ENCODE measurements around the gene CPNE8.

Gene CPNE8

GRCh38 chr12:38713294-38713693 lies 192.1 kb downstream of the CPNE8 start:
- H3K4me2 ChIP-seq (ENCODE audit: insufficient read depth, low read length, poor library complexity, severe bottlenecking): no peak overlapping the region
- H3K14ac ChIP-seq (ENCODE audit: low read length): no peak overlapping the region
- no peaks in the 10 kb centered on the region for H3K27me3 ChIP-seq (ENCODE audit: control insufficient read depth in 3 of 3, insufficient read depth in 3 of 3, low read depth in 1 of 3, low read length in 3 of 3)
- no peak overlapping the region for H2BK120ac ChIP-seq (ENCODE audit: low read depth, low read length)
- no peak overlapping the region for H3K4me3 ChIP-seq (ENCODE audit: low read length in 2 of 2)
- no peak overlapping the region for H4K8ac ChIP-seq (ENCODE audit: low read depth, low read length)
- no peak overlapping the region for H4K91ac ChIP-seq (ENCODE audit: low read depth, low read length, poor library complexity)
- H3K9ac ChIP-seq (ENCODE audit: low read depth, low read length, poor library complexity): no peak overlapping the region
- no peaks in the 10 kb centered on the region for H3K36me3 ChIP-seq (replicated peaks in 1 of 2; ENCODE audit: control insufficient read depth in 2 of 2, insufficient read depth in 2 of 2, low read length in 2 of 2)
- H3K9me3 ChIP-seq (replicated peaks in 1 of 2; ENCODE audit: control insufficient read depth in 2 of 2, insufficient read depth in 1 of 2, low read depth in 1 of 2, low read length in 2 of 2): no peaks in the 10 kb centered on the region
- no peak overlapping the region for H2AK5ac ChIP-seq (ENCODE audit: low read depth, low read length)
- H3K4me1 ChIP-seq (ENCODE audit: control insufficient read depth in 2 of 2, insufficient read depth in 1 of 2, low read depth in 1 of 2, low read length in 2 of 2): no peaks in the 10 kb centered on the region
- no peak overlapping the region for H3K18ac ChIP-seq (ENCODE audit: low read length)
- no peak overlapping the region for H2BK12ac ChIP-seq (ENCODE audit: low read length)
- no peak for DNase-seq (ENCODE audit: low spot score)
- H2BK5ac ChIP-seq (ENCODE audit: low read length): no peak overlapping the region
- H3K27ac ChIP-seq (replicated peaks; ENCODE audit: low read length): no peak overlapping the region
- no peak overlapping the region for H2BK15ac ChIP-seq (ENCODE audit: low read length)
- WGBS, 2 donors (ENCODE audit: extremely low coverage in 2 of 2, insufficient read length in 2 of 2, insufficient replicate concordance in 1 of 2): no CpG with 5 or more reads among the region's 6 CpGs
- H2AFZ ChIP-seq (ENCODE audit: low read length): no peak overlapping the region
- no peaks in the 10 kb centered on the region for H3K79me1 ChIP-seq (ENCODE audit: low read depth, low read length)
- no peak overlapping the region for H3K23ac ChIP-seq (ENCODE audit: low read depth, low read length, poor library complexity)
- H3K4ac ChIP-seq (ENCODE audit: low read length): no peak overlapping the region

- no peak overlapping the region for H3K4me2 ChIP-seq (ENCODE audit: insufficient read depth, low read length, poor library complexity, severe bottlenecking)
- H3K14ac ChIP-seq (ENCODE audit: low read length): no peak overlapping the region
- no peaks in the 10 kb centered on the region for H3K27me3 ChIP-seq (ENCODE audit: control insufficient read depth in 3 of 3, insufficient read depth in 3 of 3, low read depth in 1 of 3, low read length in 3 of 3)
- H3K27ac ChIP-seq (replicated peaks; ENCODE audit: low read length): no peak overlapping the region
- no peak overlapping the region for H2BK120ac ChIP-seq (ENCODE audit: low read depth, low read length)
- no peak overlapping the region for H2BK5ac ChIP-seq (ENCODE audit: low read length)
- no peak overlapping the region for H3K4me3 ChIP-seq (ENCODE audit: low read length in 2 of 2)
- no peaks in the 10 kb centered on the region for H3K9me3 ChIP-seq (replicated peaks in 1 of 2; ENCODE audit: control insufficient read depth in 2 of 2, insufficient read depth in 1 of 2, low read depth in 1 of 2, low read length in 2 of 2)
- no peaks in the 10 kb centered on the region for H3K4me1 ChIP-seq (ENCODE audit: control insufficient read depth in 2 of 2, insufficient read depth in 1 of 2, low read depth in 1 of 2, low read length in 2 of 2)
- no peak overlapping the region for H3K23ac ChIP-seq (ENCODE audit: low read depth, low read length, poor library complexity)
- WGBS, 2 donors (ENCODE audit: extremely low coverage in 2 of 2, insufficient read length in 2 of 2, insufficient replicate concordance in 1 of 2): no CpG with 5 or more reads among the region's 2 CpGs
- no peak overlapping the region for H2BK15ac ChIP-seq (ENCODE audit: low read length)
- no peak overlapping the region for H2AFZ ChIP-seq (ENCODE audit: low read length)
- no peak overlapping the region for H4K8ac ChIP-seq (ENCODE audit: low read depth, low read length)
- H3K79me1 ChIP-seq (ENCODE audit: low read depth, low read length): no peaks in the 10 kb centered on the region
- DNase-seq (ENCODE audit: low spot score): no peak
- no peak overlapping the region for H4K91ac ChIP-seq (ENCODE audit: low read depth, low read length, poor library complexity)
- H2AK5ac ChIP-seq (ENCODE audit: low read depth, low read length): no peak overlapping the region
- no peak overlapping the region for H3K9ac ChIP-seq (ENCODE audit: low read depth, low read length, poor library complexity)
- H3K36me3 ChIP-seq (replicated peaks in 1 of 2; ENCODE audit: control insufficient read depth in 2 of 2, insufficient read depth in 2 of 2, low read length in 2 of 2): no peaks in the 10 kb centered on the region
- H2BK12ac ChIP-seq (ENCODE audit: low read length): no peak overlapping the region
- no peak overlapping the region for H3K18ac ChIP-seq (ENCODE audit: low read length)
- no peak overlapping the region for H3K4ac ChIP-seq (ENCODE audit: low read length)
These were observed 194.3 kb downstream of the CPNE8 start for GRCh38 chr12:38711054-38711453.

DNA sequence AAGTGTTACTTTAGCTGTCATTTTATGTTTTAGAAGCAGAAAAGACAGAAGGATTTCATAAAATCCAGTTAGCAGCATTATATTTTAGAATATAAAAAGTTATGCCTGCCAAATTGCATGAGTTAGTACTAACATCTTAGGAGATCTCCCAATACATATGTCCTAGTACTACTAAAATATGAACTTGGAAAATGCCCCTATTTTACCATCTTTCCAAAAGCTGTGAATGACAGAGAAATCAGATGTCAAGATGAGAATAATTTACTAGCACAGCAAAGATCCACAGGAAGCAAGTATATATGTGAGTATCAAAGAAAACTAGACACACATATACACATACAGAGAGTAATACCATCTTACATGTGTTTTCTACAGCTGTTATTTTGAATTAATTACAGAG lies 196.9 kb downstream of the CPNE8 start:
- no peak overlapping the region for H4K8ac ChIP-seq (ENCODE audit: low read depth, low read length)
- no peak overlapping the region for H3K14ac ChIP-seq (ENCODE audit: low read length)
- H4K91ac ChIP-seq (ENCODE audit: low read depth, low read length, poor library complexity): no peak overlapping the region
- H3K27ac ChIP-seq (replicated peaks; ENCODE audit: low read length): no peak overlapping the region
- H3K4me3 ChIP-seq (ENCODE audit: low read length in 2 of 2): no peak overlapping the region
- H2AK5ac ChIP-seq (ENCODE audit: low read depth, low read length): no peak overlapping the region
- no peak overlapping the region for H3K4me2 ChIP-seq (ENCODE audit: insufficient read depth, low read length, poor library complexity, severe bottlenecking)
- no peak overlapping the region for H2AFZ ChIP-seq (ENCODE audit: low read length)
- no peak overlapping the region for H2BK5ac ChIP-seq (ENCODE audit: low read length)
- H3K18ac ChIP-seq (ENCODE audit: low read length): no peak overlapping the region
- H3K9me3 ChIP-seq (replicated peaks in 1 of 2; ENCODE audit: control insufficient read depth in 2 of 2, insufficient read depth in 1 of 2, low read depth in 1 of 2, low read length in 2 of 2): no peaks in the 10 kb centered on the region
- H3K4ac ChIP-seq (ENCODE audit: low read length): no peak overlapping the region
- no peaks in the 10 kb centered on the region for H3K36me3 ChIP-seq (replicated peaks in 1 of 2; ENCODE audit: control insufficient read depth in 2 of 2, insufficient read depth in 2 of 2, low read length in 2 of 2)
- H3K23ac ChIP-seq (ENCODE audit: low read depth, low read length, poor library complexity): no peak overlapping the region
- no peak overlapping the region for H2BK12ac ChIP-seq (ENCODE audit: low read length)
- no peak overlapping the region for H2BK120ac ChIP-seq (ENCODE audit: low read depth, low read length)
- H2BK15ac ChIP-seq (ENCODE audit: low read length): no peak overlapping the region
- no peak overlapping the region for H3K9ac ChIP-seq (ENCODE audit: low read depth, low read length, poor library complexity)
- no peaks in the 10 kb centered on the region for H3K4me1 ChIP-seq (ENCODE audit: control insufficient read depth in 2 of 2, insufficient read depth in 1 of 2, low read depth in 1 of 2, low read length in 2 of 2)
- H3K27me3 ChIP-seq (ENCODE audit: control insufficient read depth in 3 of 3, insufficient read depth in 3 of 3, low read depth in 1 of 3, low read length in 3 of 3): no peaks in the 10 kb centered on the region
- DNase-seq (ENCODE audit: low spot score): no peak
- H3K79me1 ChIP-seq (ENCODE audit: low read depth, low read length): no peaks in the 10 kb centered on the region

GRCh38 chr12:38707648-38708047 lies 197.7 kb downstream of the CPNE8 start:
- Histone ChIP-seq H3K4me3 (ENCODE audit: low read length in 2 of 2) (no peak overlapping the region), H2AFZ (ENCODE audit: low read length) (no peak overlapping the region), H3K27ac (replicated peaks; ENCODE audit: low read length) (no peak overlapping the region), H3K4me1 (ENCODE audit: control insufficient read depth in 2 of 2, insufficient read depth in 1 of 2, low read depth in 1 of 2, low read length in 2 of 2) (no peaks in the 10 kb centered on the region), H3K23ac (ENCODE audit: low read depth, low read length, poor library complexity) (no peak overlapping the region), H3K9ac (ENCODE audit: low read depth, low read length, poor library complexity) (no peak overlapping the region), H2BK5ac (ENCODE audit: low read length) (no peak overlapping the region), H3K9me3 (replicated peaks in 1 of 2; ENCODE audit: control insufficient read depth in 2 of 2, insufficient read depth in 1 of 2, low read depth in 1 of 2, low read length in 2 of 2) (no peaks in the 10 kb centered on the region), H3K14ac (ENCODE audit: low read length) (no peak overlapping the region), H3K36me3 (replicated peaks in 1 of 2; ENCODE audit: control insufficient read depth in 2 of 2, insufficient read depth in 2 of 2, low read length in 2 of 2) (no peaks in the 10 kb centered on the region), H2BK12ac (ENCODE audit: low read length) (no peak overlapping the region), H3K18ac (ENCODE audit: low read length) (no peak overlapping the region), H4K8ac (ENCODE audit: low read depth, low read length) (no peak overlapping the region), H2BK15ac (ENCODE audit: low read length) (no peak overlapping the region), H2BK120ac (ENCODE audit: low read depth, low read length) (no peak overlapping the region), H2AK5ac (ENCODE audit: low read depth, low read length) (no peak overlapping the region), H3K4me2 (ENCODE audit: insufficient read depth, low read length, poor library complexity, severe bottlenecking) (no peak overlapping the region), H3K27me3 (ENCODE audit: control insufficient read depth in 3 of 3, insufficient read depth in 3 of 3, low read depth in 1 of 3, low read length in 3 of 3) (no peaks in the 10 kb centered on the region), H3K79me1 (ENCODE audit: low read depth, low read length) (no peaks in the 10 kb centered on the region), H4K91ac (ENCODE audit: low read depth, low read length, poor library complexity) (no peak overlapping the region), H3K4ac (ENCODE audit: low read length) (no peak overlapping the region)
- no CpG with 5 or more reads among the region's 1 CpG for WGBS, 2 donors (ENCODE audit: extremely low coverage in 2 of 2, insufficient read length in 2 of 2, insufficient replicate concordance in 1 of 2)
- DNase-seq (ENCODE audit: low spot score): no peak
